RWPE2 (cell line): ENCODE data around the gene C16orf46.

Experiments
- ATAC-seq: fragments of 200-7000 bp; cut with Tn5 transposase; 3 replicates; pipeline ENCODE4 v1.9.1; 2021; ENCODE audit warnings: low read depth
- DNase-seq: peaks from one replicate; pipeline ENCODE4 v3.0.0-alpha.2; 2020; ENCODE audit warnings: low spot score
- H3K27ac ChIP-seq: fragments of 450-650 bp; 2 replicates; pipeline ENCODE4 v1.5.1; 2017; ENCODE audit warnings: mild to moderate bottlenecking; ENCODE audit not compliant: poor library complexity, severe bottlenecking
- H3K27me3 ChIP-seq: fragments of 250-450 bp; sonication (Bioruptor Pico); 2 replicates; pipeline ENCODE4 v1.5.1; 2021; ENCODE audit warnings: mild to moderate bottlenecking, moderate library complexity; ENCODE audit not compliant: insufficient read depth, poor library complexity, severe bottlenecking
- H3K36me3 ChIP-seq: fragments of 250-450 bp; sonication (Bioruptor Pico); 2 replicates; pipeline ENCODE4 v1.5.1; 2020; ENCODE audit warnings: low read depth, mild to moderate bottlenecking, moderate library complexity
- H3K4me1 ChIP-seq: fragments of 250-450 bp; sonication (Bioruptor Pico); 2 replicates; pipeline ENCODE4 v1.5.1; 2021; ENCODE audit warnings: mild to moderate bottlenecking, moderate library complexity; ENCODE audit not compliant: insufficient read depth, poor library complexity, severe bottlenecking
- H3K4me3 ChIP-seq: fragments of 250-450 bp; sonication (Bioruptor Pico); 2 replicates; pipeline ENCODE4 v1.5.1; 2021; ENCODE audit warnings: mild to moderate bottlenecking, moderate library complexity; ENCODE audit not compliant: severe bottlenecking
- H3K9me3 ChIP-seq: fragments of 250-450 bp; sonication (Bioruptor Pico); 2 replicates; pipeline ENCODE4 v1.5.1; 2021; ENCODE audit warnings: mild to moderate bottlenecking, moderate library complexity; ENCODE audit not compliant: severe bottlenecking
- TF ChIP-seq, protein P1 (sequence below): fragments of 450-650 bp; IDR thresholded peaks from one replicate; pipeline ENCODE4 v1.5.1; 2017; ENCODE audit warnings: mild to moderate bottlenecking, moderate library complexity; ENCODE audit not compliant: poor library complexity, severe bottlenecking

C16orf46 gene

DNA sequence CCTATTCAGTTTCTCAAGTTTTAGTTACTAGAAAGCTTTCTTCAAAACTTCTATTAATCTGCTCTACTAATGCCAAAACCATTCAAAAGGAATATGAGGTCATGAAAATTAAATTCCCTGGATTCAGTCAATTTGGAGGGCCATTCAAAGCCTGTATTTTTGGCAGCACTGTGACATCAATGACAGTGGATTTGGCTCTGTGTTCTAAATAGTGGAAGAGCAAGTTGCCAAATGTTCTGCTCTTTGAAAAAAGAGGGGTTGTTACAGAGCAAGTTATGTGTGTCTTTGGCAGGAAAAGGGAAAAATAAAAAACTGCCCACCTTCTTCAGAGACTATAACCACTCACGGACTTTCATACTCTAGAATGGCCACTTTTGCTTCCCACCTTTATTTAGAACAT lies 3.2 kb upstream of the C16orf46 start:
- TF ChIP-seq, protein P1, sequence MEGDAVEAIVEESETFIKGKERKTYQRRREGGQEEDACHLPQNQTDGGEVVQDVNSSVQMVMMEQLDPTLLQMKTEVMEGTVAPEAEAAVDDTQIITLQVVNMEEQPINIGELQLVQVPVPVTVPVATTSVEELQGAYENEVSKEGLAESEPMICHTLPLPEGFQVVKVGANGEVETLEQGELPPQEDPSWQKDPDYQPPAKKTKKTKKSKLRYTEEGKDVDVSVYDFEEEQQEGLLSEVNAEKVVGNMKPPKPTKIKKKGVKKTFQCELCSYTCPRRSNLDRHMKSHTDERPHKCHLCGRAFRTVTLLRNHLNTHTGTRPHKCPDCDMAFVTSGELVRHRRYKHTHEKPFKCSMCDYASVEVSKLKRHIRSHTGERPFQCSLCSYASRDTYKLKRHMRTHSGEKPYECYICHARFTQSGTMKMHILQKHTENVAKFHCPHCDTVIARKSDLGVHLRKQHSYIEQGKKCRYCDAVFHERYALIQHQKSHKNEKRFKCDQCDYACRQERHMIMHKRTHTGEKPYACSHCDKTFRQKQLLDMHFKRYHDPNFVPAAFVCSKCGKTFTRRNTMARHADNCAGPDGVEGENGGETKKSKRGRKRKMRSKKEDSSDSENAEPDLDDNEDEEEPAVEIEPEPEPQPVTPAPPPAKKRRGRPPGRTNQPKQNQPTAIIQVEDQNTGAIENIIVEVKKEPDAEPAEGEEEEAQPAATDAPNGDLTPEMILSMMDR = no peak
- H3K36me3 ChIP-seq = peaks cover 26% of the 10 kb centered on the region
- no peak overlapping the region for H3K4me3 ChIP-seq
- H3K9me3 ChIP-seq = no peaks in the 10 kb centered on the region
- peaks cover 4% of the 10 kb centered on the region for H3K4me1 ChIP-seq
- no peaks in the 10 kb centered on the region for H3K27me3 ChIP-seq
- no peak for ATAC-seq
- no peak overlapping the region for H3K27ac ChIP-seq
- no peak for DNase-seq

DNA sequence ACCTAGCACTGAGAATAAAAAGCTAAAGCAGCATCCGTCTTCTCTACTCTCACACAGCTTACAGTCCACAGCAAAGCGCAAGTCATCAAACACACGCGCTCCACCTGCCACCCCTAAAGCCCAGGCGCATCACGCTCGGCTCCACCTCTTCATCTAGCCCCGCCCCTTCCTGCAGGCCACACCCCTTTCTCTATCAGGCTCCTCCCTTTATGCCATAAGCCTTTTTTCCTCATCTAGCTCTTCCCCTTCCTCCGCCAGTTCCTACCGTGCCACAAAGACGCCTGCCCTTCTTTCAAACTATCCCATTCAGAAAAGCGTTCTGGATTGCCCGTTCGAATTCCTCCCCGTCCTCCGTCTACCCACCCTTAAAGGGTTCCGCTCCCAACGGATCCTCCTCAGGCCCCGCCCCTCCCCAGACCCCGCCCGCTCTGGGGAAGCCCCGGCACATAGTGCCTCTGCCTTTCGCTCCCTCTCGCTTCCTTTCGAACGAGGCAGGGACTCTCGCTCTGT lies 417 bp downstream of the C16orf46 start:
- Histone ChIP-seq H3K4me3 (peak overlapping the region; percentile 61), H3K9me3 (no peaks in the 10 kb centered on the region), H3K27me3 (no peaks in the 10 kb centered on the region), H3K4me1 (peaks cover 8% of the 10 kb centered on the region), H3K27ac (peak overlapping the region; percentile 59), H3K36me3 (no peaks in the 10 kb centered on the region)
- TF ChIP-seq, protein P1 = no peak
- ATAC-seq (peak; percentile 82), DNase-seq (peak; percentile 80)

DNA sequence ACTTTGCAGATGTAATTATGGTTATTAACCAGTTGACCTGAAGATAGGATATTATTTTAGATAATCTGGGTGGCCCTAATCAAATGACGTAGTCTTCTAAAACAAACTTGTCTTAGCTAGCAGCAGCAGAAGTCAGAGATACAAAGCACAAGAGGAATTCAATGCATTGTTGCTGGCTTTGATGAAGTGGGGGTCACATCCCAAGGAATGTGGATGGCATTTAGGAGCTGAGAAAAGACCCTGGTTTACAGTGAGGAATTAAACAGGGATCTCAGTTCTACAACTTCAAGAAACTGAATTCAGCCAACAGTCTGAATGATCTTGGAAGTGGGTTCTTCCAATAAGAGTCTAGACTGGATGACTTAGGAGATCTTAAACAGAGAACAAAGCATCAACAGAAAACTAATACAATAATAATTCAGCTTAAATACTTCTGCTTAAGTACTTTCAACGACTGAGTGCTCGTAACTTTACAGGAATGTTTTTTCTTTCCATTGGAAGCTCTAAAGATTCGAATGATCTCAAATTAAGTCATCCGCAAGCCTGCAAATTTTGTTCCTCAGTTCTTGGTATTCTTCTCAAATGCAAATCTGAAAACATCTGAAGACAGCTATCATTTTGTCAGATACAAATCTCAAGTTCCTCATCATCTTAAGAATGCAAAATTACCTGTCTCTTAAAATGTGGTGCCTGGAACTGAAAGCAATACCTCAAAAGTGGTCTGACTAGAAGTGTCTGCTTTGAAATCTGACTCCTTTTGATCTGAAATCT lies 3.3 kb downstream of the C16orf46 start:
- no peak overlapping the region for H3K27ac ChIP-seq
- peaks cover 13% of the 10 kb centered on the region for H3K4me1 ChIP-seq
- no peak for ATAC-seq
- H3K36me3 ChIP-seq = no peaks in the 10 kb centered on the region
- TF ChIP-seq, protein P1 = no peak
- no peak overlapping the region for H3K4me3 ChIP-seq
- H3K27me3 ChIP-seq = no peaks in the 10 kb centered on the region
- no peaks in the 10 kb centered on the region for H3K9me3 ChIP-seq
- no peak for DNase-seq

DNA sequence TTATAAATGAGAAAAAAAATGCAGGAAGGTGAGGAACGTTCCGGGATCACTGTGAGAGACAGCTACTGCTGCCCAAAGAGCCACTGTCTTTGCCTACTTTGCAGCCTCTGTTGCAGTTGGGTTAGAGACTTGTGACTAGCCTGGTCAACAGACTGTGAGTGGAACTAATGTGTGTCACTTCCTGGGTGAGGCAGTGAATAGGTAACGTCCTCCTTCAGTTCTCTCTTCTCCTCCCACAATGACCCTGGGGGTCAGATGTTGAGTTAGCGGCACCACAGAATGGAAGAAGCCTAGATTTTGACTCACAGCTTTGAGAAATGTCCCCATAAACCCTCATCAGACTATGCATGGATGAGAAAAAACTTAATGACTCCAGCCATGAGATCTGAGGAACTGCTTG lies 5.2 kb downstream of the C16orf46 start:
- no peaks in the 10 kb centered on the region for H3K27me3 ChIP-seq
- DNase-seq = no peak
- peak; percentile 84 for ATAC-seq

More for the DNA sequence above, 5.2 kb downstream of the C16orf46 start:
- TF ChIP-seq, protein P1 = no peak
- peaks cover 20% of the 10 kb centered on the region for H3K4me1 ChIP-seq
- peak overlapping the region; percentile 66 for H3K27ac ChIP-seq
- H3K4me3 ChIP-seq = no peak overlapping the region
- no peaks in the 10 kb centered on the region for H3K36me3 ChIP-seq
- no peaks in the 10 kb centered on the region for H3K9me3 ChIP-seq
